NOMO-1 treated with dmso at 0.1 percent for 144 hours (cell line): ENCODE measurements around the gene AMFR.
"Not testable (repeated sequence)": the region's sequence is repeated elsewhere in the genome, so short reads cannot be mapped to it uniquely, and the experiment has no call there.

Experiments
- DNase-seq: peaks from one replicate; lab custom pipeline; 2025; ENCODE audit not compliant: unreplicated experiment; lab: John Stamatoyannopoulos, UW

Gene AMFR

DNA sequence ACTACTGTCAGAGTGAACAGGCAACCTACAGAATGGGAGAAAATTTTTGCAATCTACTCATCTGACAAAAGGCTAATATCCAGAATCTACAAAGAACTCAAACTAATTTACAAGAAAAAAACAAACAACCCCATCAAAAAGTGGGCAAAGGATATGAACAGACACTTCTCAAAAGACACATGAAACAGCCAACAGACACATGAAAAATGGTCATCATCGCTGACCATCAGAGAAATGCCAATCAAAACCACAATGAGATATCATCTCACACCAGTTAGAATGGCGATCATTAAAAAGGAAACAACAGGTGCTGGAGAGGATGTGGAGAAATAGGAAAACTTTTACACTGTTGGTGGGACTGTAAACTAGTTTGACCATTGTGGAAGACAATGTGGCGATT is 28.6 kb downstream of the AMFR start:
- not testable (repeated sequence) for DNase-seq

DNA sequence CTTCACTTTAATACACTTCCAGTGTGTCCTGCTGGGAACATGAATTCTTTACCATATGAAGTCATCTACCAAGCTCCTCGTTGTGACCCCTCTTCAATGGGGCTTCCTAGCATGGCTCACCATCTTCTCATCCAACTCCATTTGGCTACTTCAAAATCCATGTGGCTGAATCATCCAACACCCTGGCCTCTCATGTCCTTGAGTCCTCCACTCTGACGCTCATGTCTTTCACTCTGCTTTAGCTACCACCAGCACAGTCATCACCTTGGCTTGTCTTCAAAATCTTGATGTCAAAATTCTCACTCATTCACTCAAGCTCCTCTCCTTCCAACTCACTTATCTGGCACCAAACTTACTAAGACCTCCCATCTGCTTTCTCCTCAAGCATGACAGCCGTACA is 35.8 kb downstream of the AMFR start:
- DNase-seq, result no peak

DNA sequence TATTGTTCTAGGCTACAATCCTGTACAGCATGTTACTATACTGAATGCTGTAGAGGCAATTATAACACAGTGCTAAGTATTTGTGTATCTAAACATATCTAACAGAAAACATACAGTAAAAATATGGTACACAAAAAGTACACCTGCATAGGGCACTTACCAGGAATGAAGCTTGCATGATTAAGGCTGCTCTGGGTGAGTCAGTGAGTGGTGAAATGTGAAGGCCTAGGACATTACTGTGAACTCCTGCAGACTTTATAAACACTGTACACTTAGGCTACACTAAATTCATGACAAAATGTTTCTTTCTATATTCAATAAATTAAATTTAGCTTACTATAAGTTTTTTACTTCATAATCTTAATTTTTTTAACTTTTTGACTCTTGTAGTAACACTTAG is 37.1 kb downstream of the AMFR start:
- no peak for DNase-seq

DNA sequence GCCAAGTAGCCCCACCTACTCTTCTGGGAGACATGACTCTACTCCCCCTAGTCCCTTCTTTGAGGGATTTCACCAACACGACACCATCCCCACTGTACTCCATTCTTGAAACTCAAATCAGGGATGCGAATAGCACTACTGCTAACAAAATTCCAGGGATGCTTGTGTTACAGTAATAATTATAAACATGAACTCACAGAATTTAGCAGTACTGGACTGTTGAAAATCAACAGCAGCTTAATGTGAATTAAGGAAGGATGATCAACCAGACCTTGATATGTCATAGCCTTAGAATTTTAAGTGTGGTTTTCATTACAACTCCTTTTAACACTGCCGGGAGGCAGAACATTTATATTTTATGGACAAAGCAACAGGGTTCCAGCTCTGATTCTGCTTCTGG is 37.9 kb downstream of the AMFR start:
- DNase-seq, result no peak

DNA sequence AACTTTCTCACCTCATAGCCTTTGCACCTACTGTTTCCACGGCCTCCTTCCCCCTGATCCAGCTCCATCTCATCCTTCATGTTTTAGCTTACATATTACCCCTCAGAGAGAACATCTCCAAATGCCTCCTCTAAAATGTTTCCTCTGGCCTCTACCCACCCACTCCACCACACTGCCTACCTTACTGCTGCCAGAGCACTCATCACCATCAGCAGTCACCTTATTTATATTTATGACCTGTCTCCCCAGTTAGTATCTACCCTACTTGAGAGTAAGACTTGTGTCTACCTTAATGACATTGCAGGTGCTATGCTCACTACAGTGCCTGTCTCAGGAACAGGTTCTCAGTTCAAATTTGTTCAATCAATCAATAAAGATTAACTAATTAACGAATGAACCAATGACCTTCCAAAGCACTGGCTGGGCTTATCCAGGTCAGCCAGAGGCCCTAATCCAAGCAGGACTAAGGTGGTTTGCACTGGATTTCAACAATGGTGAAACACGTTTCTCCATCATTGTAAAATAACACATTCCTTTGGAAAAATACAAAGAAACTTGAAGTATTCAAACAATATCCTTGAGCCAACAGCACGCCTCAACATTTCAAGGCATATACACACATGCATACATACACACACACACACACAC is 41.1 kb downstream of the AMFR start:
- DNase-seq, result no peak

DNA sequence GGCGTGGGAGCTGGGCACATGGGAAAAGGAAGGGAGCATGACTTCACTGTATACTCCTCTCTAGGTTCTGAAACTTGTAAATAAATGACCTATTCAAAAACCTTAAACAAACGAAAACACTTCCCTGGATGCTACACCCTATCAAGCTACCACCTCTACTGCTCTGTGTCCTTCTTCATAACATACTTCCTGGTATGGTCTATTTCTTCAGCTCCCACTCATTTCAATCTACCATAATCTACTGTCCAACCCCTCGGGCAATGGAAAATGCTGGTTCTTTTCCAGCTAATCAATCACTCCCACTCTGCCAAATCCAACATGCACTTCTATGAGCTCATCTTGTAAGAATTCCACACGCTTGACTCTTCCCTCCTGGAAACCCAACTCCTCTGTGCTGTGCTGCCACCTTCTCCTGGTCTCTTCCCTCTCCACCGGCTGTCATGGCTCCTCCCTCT is 42.4 kb downstream of the AMFR start:
- no peak for DNase-seq

DNA sequence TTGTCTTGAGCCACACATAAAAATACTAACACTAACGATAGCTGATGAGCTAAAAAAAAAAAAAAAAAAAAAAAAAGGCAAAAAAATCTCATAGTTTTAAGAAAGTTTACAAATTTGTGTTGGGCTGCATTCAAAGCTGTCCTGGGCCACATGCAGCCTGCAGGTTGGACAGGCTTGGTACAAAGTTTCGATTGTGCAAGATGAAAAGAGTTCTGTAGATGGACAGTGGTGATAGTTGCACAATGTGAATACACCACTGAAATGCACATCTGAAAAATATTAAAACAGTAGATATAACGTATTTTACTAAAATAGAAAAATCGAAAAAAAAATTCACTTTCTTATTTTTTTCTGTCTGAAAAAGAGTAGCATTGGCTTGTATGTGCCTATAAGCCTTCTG is 42.9 kb downstream of the AMFR start:
- no peak for DNase-seq

DNA sequence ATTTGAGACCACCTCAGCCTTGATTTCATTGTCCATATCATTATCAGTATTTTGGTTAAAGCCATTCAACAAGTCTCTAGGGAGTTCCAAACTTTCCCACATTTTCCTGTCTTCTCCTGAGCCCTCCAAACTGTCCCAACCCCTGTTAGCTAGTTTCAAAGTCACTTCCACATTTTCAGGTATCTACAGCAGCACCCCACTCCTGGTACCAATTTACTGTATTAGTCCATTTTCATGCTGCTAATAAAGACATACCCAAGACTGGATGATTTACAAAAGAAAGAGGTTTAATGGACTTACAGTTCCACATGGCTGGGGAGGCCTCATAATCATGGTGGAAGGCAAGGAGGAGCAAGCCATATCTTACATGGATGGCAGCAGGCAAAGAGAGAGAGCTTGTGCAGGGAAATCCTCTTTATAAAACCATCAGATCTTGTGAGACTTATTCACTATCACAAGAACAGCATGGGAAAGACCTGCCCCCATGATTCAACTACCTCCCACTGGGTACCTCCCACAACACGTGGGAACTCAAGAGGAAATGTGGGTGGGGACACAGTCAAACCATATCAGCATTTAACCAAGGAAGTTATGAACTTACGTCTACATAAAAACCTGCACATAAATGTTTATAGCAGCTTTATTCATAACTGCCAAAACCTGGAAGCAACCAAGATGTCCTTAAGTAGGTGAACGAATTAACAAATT is 44.4 kb downstream of the AMFR start:
- not testable (repeated sequence) for DNase-seq

DNA sequence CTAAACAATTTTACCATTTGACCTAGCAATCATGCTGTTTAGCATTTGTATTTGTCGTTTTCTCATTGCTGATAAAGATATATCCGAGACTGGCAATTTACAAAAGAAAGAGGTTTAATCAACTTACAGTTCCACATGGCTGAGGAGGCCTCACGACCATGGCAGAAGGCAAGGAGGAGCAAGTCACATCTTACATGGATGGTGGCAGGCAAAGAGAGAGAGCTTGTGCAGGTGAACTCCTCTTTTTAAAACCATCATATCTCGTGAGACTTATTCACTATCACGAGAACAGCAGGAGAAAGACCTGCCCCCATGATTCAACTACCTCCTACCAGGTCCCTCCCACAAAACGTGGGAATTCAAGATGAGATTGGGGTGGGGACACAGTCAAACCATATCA is 46.3 kb downstream of the AMFR start:
- not testable (repeated sequence) for DNase-seq

DNA sequence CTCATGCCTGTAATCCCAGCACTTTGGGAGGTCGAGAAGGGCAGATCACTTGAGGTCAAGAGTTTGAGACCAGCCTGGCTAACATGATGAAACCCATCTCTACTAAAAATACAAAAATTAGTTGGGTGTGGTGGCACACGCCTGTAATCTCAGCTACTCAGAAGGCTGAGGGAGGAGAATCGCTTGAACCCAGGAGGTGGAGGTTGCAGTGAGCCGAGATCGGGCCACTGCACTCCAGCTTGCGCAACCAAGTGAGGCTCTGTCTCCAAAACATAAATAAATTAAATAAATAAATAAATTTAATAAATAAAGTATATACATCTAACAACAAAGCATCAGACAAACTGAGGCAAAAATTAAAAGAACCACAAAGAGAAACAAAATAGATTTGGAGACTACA is 49.6 kb downstream of the AMFR start:
- not testable (repeated sequence) for DNase-seq

DNA sequence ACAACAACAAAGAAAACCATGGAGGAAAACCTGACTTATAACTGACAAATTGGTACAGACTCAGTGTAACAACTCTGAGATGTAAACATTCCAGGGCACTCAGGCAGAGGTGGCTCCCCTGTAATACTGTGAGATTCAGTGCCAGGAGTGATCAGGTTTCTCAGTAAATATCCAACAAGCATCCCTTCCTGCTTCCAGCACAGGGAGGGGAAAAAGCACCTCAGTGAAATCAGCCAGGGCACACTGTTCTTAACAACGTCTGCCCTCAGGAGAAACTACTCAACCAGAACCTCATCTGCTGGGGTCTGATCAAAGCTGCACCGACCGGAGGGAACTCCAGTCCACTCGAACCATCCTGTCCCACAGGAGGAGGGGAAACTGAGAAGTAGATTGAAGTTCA is 52.3 kb downstream of the AMFR start:
- no peak for DNase-seq

DNA sequence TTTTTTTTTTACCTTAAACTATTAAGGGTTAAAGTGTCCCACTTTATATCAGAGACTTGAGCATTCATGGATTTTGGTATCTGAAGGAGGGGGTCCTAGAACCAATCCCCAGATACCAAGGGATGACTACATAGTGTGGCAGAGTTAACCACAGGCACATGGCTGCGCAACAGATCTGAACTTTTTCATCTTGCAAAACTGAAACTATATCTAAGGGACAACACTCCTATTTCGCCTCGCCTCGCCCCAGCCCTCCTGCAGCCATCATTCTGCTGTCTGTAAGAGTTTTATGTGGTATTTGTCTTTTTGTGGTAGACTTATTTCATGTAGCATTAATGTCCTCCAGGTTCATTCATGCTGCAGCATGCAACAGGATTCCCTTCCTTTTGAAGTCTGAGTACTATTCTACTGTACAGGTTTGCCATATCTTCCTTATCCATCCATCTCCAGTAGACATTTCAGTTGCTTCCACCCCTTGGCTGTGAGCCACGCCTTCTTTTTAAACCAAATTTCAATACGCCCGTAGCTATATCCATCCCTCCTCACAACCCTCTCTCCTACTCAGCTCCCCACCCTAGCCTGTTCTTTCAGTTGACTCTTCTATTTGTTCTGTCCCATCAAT is 53.2 kb downstream of the AMFR start:
- no peak for DNase-seq

DNA sequence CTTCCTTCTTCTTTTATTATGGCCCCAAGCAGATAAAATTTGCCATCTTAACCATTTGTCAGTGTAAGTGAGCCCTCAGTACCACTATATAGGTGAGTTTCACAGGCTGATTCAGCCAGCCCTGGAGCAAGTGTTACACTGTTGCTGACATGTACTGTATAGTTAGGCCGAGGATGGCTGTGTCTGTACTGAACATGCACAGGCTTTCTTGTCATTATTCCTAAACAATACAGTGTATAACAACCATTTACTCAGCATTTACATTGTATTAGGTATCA is 53.7 kb downstream of the AMFR start:
- DNase-seq, result no peak

DNA sequence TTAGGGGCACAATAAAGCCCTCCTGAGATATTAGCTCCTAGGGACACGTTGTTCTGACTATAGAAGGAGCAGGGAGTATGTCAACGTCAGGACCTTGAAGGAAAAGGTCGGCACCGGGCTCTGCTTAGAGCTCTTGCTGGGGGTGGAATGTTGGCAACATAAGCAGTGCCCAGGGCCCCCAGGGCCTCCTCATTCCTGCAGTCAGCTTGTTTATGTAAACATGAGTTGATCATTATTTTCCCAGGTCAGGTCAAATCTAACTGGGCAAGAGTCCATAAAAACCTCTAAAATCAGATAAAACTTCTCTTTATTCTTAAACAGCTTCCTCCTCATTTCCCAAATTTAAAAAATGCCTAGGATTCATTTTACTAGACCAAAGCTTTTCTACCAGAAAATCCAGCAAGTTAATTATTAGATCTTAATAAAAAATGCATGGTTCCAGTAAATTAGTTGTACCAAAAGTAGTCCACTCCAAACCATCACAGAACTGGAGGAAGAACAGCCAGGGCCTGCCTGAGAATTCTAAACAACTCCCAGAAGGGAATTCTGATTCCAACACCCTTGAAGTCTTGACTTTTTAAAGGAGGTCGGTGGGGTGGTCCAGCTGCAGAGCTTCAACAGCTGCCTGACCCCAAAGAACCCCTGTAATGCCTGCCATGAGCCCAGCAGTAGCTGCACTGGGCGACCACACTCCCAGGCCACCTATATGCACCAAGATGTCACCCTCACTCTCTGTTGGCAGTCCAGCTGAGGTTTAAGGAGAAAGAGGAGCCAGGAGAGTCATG is 54.3 kb downstream of the AMFR start:
- DNase-seq, result no peak

DNA sequence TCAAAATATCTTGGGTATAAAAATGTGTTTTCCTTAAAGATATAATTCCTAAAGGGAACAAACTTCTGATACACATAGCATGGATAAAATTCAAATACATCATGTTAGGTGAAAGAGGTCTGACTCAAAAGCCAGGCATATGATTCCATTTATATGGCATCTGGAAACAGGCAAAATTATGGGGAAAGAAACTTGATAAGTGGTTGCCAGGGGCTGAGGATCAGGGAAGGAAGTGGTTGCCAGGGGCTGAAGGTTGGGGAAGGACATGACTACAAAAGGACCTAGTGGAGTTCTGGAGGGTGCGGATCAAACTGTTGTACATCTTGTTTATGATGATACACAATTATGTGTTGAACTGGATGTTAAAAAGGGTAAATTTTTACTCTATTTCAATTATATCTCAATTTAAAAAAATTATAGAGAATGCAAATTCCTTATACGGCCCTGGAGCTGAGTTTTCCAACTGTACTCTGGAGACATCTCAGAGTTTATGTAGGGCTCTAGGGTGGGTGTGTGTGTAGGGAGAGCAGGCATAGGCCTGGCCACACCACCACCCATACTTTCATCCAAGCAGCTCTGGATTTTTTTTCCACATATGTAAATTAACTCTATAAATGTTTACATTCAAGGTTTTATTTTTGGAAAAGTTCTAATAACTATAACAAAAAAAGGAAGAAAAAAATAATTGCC is 55.0 kb downstream of the AMFR start:
- no peak for DNase-seq

DNA sequence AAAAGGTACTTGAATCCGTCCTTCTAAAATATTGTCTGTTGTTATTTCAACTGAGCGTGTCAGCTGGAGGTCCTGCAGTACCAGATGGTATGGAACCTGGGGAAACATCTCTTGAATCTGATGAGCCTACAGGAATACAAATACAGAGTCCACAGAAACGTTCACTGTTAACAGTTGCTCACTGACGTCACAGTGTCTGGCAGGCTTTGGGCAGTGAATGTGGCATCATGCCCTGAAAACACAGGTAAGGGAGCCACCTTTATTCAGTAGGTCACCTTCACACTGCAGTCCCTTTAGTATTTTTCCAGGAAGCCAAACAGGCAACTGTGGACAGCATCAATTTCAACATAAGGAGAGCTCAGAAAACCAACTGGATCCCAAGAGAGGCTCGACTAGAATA is 56.1 kb downstream of the AMFR start:
- DNase-seq, result no peak

DNA sequence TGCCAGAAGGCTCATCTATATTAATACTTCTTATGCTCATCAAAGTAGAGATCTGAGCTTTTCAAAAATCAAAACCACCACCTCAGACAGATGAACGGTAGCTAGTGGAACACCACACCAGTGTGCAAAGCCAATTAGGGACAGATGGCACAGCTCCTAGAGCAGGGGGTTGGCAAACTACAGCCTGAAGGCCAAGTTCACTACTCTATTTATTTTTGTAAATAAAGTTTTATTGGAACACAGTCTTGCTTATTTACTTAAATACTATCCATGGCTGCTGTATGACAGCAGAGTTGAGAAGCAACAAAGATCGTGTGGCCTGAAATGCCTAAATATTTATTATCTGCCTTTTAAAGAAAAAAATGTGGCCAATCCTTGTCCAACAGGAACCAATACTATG is 56.8 kb downstream of the AMFR start:
- DNase-seq, result no peak

DNA sequence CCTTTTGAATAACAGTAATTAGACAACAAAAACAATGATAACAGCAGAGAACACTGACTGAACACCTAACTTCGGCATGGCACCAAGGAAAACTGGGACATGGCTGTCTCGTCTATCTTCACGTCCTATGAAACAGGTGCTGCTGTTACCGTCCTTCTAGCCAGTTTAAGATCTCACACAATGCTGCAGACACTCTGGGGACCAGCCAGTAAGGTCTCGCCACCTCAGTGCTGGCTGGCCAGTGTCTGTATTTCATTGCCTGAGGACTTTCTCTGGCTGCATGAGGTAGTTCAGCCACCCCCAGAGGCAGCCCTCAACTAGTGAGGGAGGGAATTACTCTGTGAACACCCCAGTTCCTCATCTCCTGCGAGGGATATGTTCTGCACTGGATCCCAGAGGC is 57.6 kb downstream of the AMFR start:
- DNase-seq, result no peak

DNA sequence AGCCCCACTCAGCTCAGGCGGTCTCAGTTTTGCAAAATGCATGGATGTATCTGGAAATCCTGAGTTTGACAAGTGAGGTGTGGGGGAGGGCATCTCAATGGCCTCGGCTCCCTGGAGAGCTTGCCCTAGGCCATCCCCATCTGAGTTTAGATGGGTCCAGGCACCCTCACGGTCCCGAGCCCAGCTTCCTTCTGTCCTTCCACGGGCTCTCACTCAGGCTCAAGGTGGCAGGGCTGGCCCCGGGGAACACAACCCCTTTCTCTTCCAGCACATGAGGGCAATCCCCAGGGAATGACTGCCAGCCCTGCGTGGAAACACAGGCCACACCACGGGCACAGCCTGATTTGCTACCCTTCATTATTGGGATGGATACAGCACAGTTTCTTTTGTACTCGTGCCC is 58.4 kb downstream of the AMFR start:
- DNase-seq, result no peak

DNA sequence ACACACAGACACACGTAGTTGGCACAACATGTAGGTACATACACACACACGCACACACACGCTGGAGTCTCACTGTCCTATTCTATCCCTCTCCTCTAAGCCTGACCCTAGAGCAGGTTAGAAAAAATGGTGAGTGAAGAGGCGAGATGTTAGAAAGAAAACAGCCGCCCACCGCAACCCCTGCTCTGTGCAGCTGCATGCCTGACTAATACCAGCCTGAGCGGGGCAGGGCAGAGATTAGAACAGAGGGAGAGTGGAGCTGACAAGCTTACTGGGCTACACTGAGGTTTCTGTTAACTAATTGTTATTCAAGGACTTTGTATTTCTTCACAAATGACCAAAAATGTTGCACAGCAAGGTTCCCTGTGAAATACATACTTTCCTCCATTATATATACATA is 59.8 kb downstream of the AMFR start:
- DNase-seq, result no peak

DNA sequence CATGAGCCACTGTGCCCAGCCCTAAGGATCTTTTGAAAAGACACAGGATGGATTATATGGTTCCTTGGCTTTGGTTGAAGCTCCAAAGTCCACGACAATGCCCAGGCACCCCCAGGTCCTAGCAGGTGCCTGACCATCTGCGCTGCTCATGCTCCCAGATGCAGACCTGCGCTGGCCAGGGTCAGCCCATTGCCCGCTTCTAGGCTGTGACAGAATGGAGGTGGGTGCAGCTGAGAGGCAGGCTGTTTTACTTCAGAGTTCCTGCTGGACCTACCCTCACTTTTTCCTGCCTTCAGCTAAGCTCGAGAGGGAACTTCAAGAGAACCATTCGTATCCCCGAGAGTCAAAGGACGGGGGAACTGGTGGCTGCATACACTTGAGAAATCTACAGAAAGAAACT is 60.5 kb downstream of the AMFR start:
- DNase-seq, result no peak
